HL-60 (cell line): ENCODE data around the gene PRKCI.
"Not testable (repeated sequence)": the region's sequence is repeated elsewhere in the genome, so short reads cannot be mapped to it uniquely, and the experiment has no call there.

ENCODE experiments used
- TF ChIP-seq, protein P1 (sequence below): IDR thresholded peaks from one replicate; pipeline ENCODE4 v1.5.1; 2011; ENCODE audit warnings: low read length, control low read depth, inconsistent platforms; ENCODE audit not compliant: insufficient read depth
- TF ChIP-seq, protein P2 (sequence below): IDR thresholded peaks from 2 replicates; pipeline ENCODE4 v1.6.1; 2012; ENCODE audit warnings: low read depth; ENCODE audit not compliant: insufficient replicate concordance

DNA sequence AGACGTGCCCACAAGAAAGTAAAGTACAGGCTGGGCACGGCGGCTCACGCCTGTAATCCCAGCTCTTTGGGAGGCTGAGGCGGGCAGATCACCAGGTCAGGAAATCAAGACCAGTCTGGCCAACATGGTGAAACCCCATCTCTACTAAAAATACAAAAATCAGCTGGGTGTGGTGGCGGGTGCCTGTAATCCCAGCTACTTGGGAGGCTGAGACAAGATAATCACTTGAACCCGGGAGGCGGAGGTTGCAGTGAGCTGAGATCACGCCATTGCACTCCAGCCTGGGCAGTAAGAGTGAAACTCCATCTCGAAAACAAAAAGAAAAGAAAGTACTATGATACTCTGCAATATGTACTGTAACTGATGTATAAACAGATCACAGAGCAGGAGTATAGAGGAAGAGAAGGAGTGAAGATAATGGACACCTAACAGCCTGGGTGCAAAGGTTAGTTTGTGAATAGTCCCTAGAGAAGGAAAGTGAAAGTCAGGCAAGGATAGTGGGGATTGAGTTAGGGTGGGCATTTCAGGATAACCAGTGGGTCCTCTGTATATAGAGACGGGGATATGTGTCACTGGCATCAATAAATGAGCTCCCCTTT lies 16.0 kb upstream of the PRKCI start:
- TF ChIP-seq, protein P1, sequence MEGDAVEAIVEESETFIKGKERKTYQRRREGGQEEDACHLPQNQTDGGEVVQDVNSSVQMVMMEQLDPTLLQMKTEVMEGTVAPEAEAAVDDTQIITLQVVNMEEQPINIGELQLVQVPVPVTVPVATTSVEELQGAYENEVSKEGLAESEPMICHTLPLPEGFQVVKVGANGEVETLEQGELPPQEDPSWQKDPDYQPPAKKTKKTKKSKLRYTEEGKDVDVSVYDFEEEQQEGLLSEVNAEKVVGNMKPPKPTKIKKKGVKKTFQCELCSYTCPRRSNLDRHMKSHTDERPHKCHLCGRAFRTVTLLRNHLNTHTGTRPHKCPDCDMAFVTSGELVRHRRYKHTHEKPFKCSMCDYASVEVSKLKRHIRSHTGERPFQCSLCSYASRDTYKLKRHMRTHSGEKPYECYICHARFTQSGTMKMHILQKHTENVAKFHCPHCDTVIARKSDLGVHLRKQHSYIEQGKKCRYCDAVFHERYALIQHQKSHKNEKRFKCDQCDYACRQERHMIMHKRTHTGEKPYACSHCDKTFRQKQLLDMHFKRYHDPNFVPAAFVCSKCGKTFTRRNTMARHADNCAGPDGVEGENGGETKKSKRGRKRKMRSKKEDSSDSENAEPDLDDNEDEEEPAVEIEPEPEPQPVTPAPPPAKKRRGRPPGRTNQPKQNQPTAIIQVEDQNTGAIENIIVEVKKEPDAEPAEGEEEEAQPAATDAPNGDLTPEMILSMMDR = not testable (repeated sequence)
- TF ChIP-seq, protein P2, sequence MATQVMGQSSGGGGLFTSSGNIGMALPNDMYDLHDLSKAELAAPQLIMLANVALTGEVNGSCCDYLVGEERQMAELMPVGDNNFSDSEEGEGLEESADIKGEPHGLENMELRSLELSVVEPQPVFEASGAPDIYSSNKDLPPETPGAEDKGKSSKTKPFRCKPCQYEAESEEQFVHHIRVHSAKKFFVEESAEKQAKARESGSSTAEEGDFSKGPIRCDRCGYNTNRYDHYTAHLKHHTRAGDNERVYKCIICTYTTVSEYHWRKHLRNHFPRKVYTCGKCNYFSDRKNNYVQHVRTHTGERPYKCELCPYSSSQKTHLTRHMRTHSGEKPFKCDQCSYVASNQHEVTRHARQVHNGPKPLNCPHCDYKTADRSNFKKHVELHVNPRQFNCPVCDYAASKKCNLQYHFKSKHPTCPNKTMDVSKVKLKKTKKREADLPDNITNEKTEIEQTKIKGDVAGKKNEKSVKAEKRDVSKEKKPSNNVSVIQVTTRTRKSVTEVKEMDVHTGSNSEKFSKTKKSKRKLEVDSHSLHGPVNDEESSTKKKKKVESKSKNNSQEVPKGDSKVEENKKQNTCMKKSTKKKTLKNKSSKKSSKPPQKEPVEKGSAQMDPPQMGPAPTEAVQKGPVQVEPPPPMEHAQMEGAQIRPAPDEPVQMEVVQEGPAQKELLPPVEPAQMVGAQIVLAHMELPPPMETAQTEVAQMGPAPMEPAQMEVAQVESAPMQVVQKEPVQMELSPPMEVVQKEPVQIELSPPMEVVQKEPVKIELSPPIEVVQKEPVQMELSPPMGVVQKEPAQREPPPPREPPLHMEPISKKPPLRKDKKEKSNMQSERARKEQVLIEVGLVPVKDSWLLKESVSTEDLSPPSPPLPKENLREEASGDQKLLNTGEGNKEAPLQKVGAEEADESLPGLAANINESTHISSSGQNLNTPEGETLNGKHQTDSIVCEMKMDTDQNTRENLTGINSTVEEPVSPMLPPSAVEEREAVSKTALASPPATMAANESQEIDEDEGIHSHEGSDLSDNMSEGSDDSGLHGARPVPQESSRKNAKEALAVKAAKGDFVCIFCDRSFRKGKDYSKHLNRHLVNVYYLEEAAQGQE = not testable (repeated sequence)
